Psoas muscle (tissue), 8 donors: ENCODE measurements around the gene SSBP3. TPM values are rescaled to one million over a fixed set of nuclear protein-coding genes. Genes with fewer than 3 reads are reported as not detected.

Source experiments
- ATAC-seq, 4 donors: fragments of 200-7000 bp; cut with Tn5 transposase; one replicate each; pipeline ENCODE4 v1.9.1; 2020; ENCODE audit warnings: moderate library complexity in 3 of 4, mild to moderate bottlenecking in 2 of 4
- DNase-seq, 2 donors: peaks; one replicate each; pipeline ENCODE4 v3.0.0-alpha.2; 2020
- H3K27ac ChIP-seq: fragments of 200-600 bp; one replicate; pipeline ENCODE4 v1.8.0; 2022
- H3K27me3 ChIP-seq, 3 donors: fragments of 200-600 bp in 1 of 3; one replicate each; pipeline versions ENCODE4 v1.6.1 to v1.8.0; 2013 to 2022; ENCODE audit warnings: low read length in 2 of 3, mild to moderate bottlenecking in 2 of 3, moderate library complexity in 1 of 3; ENCODE audit not compliant: insufficient read depth in 3 of 3
- H3K36me3 ChIP-seq, 2 donors: fragments of 200-600 bp in 1 of 2; one replicate each; pipeline versions ENCODE4 v1.6.1 to v1.8.0; 2013 to 2022; ENCODE audit warnings: low read depth in 1 of 2, mild to moderate bottlenecking in 1 of 2, moderate library complexity in 1 of 2; ENCODE audit not compliant: insufficient read depth in 1 of 2
- H3K4me1 ChIP-seq: fragments of 200-600 bp; one replicate; pipeline ENCODE4 v1.8.0; 2022
- H3K4me3 ChIP-seq: fragments of 200-600 bp; one replicate; pipeline ENCODE4 v1.8.0; 2022; ENCODE audit warnings: mild to moderate bottlenecking
- H3K9me3 ChIP-seq: fragments of 200-600 bp; one replicate; pipeline ENCODE4 v1.8.0; 2022
- WGBS, 3 donors: extraction: QIAGEN DNeasy Blood & Tissue Kit; methylation state at CpG; one replicate each; pipeline versions ENCODE4 v1.1.6 to v1.1.7; 2013; 5-methylcytosine and 5-hydroxymethylcytosine counted together
- intact Hi-C, 2 donors: fragments of 100-400 bp; cut with DNase I; formaldehyde crosslinking; loops; one replicate each; pipeline versions ENCODE4 v1.11.0 to v1.14.2; 2022
- polyA plus RNA-seq, 3 donors: library from polyadenylated mRNA; stranded (reverse); fragments of 200-250 nt; gene quantifications; one replicate each; pipeline ENCODE4 v1.2.3, GENCODE V29; 2013
- total RNA-seq, 4 donors: library from RNA; stranded (reverse); fragmentation: NEBNext Ultra II Directional in 2 of 4; extraction: Animal tissue kit (Norgen Biotek cat#: 25700) in 2 of 4; gene quantifications; one replicate each; pipeline versions ENCODE4 v1.2.1 to v1.2.4, GENCODE V29; 2021 to 2023
- TF ChIP-seq, protein P1 (sequence below): fragments of 200-600 bp; IDR thresholded peaks from one replicate; pipeline ENCODE4 v1.8.0; 2022; ENCODE audit warnings: antibody characterized with exemption
- donor health status: healthy with polysubstance abuse.
- donor health status: DM: no; HTN: no; CAD: no; lungs with moderate emphysema.
- donor health status: Bipolar disorder and iron deficiency.
- donor health status: healthy.
- donor health status: DM: yes; HTN: yes; CAD: no.
- donor health status: DM: no; HTN: no; CAD: no.
- donor health status: DM: no; HTN: no; CAD: no.
- donor health status: DM: yes; HTN: yes; CAD: no.

The SSBP3 gene
- total and polyA plus RNA-seq, 7 donors, result 7.9 to 24.2 (median 21.6) TPM

DNA sequence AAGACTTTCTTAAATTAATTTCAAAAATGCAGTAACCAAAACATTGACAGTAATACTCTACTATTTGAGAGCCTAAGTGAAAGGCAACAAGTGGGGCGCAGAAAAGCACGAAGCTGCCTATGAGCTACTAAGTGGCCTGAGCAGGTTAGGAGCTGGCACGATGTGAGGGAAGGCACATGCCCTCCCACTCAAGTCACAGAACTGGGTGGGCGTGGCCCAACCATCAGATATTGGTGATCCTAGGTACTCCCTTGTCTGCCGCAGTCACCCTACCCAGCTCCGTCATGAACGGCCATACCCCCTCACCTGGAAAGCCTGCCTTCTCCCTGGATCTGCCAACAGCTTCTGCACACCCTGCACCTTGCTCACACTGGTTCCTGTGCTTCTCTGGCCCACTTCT lies 40.8 kb downstream of the SSBP3 start:
- Histone ChIP-seq H3K27ac (no peak overlapping the region), H3K4me1 (peaks cover 45% of the 10 kb centered on the region)
- 88 to 96% (median 90%) methylated on average over 6 to 7 of the region's 7 CpGs for WGBS, 3 donors

DNA sequence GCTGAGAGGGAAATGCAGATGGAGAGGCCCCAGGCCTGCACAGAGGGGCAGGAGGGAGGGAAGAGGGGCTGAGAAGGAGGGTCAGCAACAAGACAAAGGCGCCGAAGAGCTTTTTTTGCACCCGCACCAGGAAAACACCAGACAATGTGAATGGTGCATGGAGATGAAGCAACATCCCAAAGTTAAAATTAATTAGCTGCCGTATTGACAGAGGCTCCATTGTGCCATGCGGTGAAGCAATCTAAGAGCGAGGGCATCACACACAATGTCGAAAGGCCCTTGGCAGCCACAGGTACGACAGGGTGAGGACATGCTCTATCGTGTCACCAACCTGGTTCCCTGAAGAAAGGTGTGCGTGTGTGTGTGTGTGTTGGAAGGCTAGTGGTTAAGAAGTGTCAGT lies 41.2 kb downstream of the SSBP3 start:
- H3K27ac ChIP-seq, result no peak overlapping the region
- H3K9me3 ChIP-seq, result no peaks in the 10 kb centered on the region
- no peaks in the 10 kb centered on the region for H3K27me3 ChIP-seq
- no peak for DNase-seq
- intact Hi-C loops, result no loop called here
- TF ChIP-seq, protein P1, sequence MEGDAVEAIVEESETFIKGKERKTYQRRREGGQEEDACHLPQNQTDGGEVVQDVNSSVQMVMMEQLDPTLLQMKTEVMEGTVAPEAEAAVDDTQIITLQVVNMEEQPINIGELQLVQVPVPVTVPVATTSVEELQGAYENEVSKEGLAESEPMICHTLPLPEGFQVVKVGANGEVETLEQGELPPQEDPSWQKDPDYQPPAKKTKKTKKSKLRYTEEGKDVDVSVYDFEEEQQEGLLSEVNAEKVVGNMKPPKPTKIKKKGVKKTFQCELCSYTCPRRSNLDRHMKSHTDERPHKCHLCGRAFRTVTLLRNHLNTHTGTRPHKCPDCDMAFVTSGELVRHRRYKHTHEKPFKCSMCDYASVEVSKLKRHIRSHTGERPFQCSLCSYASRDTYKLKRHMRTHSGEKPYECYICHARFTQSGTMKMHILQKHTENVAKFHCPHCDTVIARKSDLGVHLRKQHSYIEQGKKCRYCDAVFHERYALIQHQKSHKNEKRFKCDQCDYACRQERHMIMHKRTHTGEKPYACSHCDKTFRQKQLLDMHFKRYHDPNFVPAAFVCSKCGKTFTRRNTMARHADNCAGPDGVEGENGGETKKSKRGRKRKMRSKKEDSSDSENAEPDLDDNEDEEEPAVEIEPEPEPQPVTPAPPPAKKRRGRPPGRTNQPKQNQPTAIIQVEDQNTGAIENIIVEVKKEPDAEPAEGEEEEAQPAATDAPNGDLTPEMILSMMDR, result no peak
- peaks cover 42% of the 10 kb centered on the region for H3K4me1 ChIP-seq
- peak in 1 of 4 donors; percentile 50 for ATAC-seq
- 90 to 93% (median 92%) methylated on average over 10 of the region's 10 CpGs for WGBS, 3 donors
- H3K36me3 ChIP-seq, result no peaks in the 10 kb centered on the region
- no peak overlapping the region for H3K4me3 ChIP-seq

More for the DNA sequence above, 40.8 kb downstream of the SSBP3 start:
- no peak overlapping the region for H3K4me3 ChIP-seq
- H3K9me3 ChIP-seq, result no peaks in the 10 kb centered on the region
- intact Hi-C loops, result no loop called here
- no peaks in the 10 kb centered on the region for H3K27me3 ChIP-seq
- DNase-seq (no peak), ATAC-seq (no peak)
- TF ChIP-seq, protein P1, result no peak
- H3K36me3 ChIP-seq, result no peaks in the 10 kb centered on the region

DNA sequence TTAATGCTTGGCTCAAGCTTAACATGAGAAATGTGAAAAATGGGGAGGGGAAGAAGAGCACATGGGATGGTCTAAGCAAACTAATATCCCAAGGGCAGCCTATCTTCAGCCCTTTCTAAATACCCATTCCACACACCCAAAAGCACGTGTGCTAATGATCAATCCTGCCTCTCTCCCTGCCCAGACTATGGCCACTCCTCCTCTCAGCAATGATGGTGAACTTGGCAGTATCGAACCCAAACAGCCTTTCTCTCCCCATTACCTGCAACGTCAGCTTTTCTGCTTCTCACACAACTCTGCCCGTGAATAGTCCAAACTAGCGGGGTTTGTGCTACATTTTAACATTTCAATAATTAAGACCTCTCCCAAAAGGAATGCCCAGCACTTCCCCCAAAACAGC lies 41.6 kb downstream of the SSBP3 start:
- Histone ChIP-seq H3K4me3 (no peak overlapping the region), H3K36me3 (no peaks in the 10 kb centered on the region), H3K4me1 (peaks cover 43% of the 10 kb centered on the region), H3K27ac (no peak overlapping the region), H3K27me3 (no peaks in the 10 kb centered on the region), H3K9me3 (no peaks in the 10 kb centered on the region)
- ATAC-seq (no peak), DNase-seq (no peak)
- intact Hi-C loops, result no loop called here
- TF ChIP-seq, protein P1, result no peak
- WGBS, 3 donors, result 87 to 90% (median 90%) methylated on average over 5 of the region's 5 CpGs

DNA sequence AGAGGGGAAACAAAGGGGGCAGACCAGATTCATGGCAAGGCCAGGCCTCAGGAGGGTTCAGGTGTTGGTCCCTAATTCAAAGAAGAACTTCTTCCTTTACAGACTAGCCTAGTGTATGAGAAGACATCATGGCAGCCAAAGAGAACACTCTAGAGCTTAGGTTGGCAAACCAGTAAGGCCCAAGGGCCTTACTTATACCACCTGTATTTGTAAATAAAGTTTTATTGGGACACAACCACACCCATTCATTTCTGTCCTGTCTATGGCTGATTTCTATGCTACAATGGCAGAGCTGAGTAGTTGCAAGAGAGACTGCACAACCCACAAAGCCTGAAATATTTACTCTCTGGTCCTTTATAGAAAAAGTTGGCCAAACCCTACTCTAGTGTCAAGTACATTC lies 42.3 kb downstream of the SSBP3 start:
- intact Hi-C loops, result no loop called here
- DNase-seq, result no peak
- Histone ChIP-seq H3K4me3 (no peak overlapping the region), H3K27ac (peak overlapping the region; percentile 1), H3K4me1 (peaks cover 49% of the 10 kb centered on the region), H3K36me3 (no peaks in the 10 kb centered on the region), H3K9me3 (no peaks in the 10 kb centered on the region), H3K27me3 (no peaks in the 10 kb centered on the region)
- TF ChIP-seq, protein P1, result no peak
- no peak for ATAC-seq

DNA sequence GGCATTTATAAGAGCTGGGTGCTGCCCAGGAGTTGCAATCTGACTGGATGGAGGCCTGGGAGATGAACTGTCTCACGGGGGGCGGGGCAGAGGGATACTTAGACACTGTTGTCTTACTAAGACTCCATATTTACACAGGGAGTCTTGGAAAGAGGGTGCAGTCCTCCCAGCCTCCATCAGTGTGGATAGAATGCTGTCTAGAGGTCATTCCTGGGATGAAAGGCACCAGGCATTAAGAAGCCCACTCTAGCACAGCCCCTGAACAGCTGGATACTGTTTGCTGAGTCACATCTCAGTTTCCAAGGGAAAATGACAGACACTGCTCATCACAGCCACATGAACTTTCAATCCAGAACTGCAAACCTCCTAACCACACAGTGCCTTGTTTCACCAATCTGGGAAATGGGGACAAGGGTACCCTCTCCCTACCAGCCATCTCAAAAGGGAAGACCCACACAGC lies 43.3 kb downstream of the SSBP3 start:
- intact Hi-C loops, result no loop called here
- Histone ChIP-seq H3K36me3 (no peaks in the 10 kb centered on the region), H3K9me3 (no peaks in the 10 kb centered on the region), H3K27ac (peak overlapping the region; percentile 1), H3K4me3 (no peak overlapping the region), H3K4me1 (peaks cover 60% of the 10 kb centered on the region), H3K27me3 (no peaks in the 10 kb centered on the region)
- DNase-seq (no peak), ATAC-seq (peak; percentile 31 to 80 (median 68))
- TF ChIP-seq, protein P1, result no peak
- 61 to 76% (median 67%) methylated on average over 2 of the region's 2 CpGs for WGBS, 3 donors
